Measurements from ENCODE around the gene KCTD5. TPM values are rescaled to one million over a fixed set of nuclear protein-coding genes. Genes with fewer than 3 reads are reported as not detected.
"Not testable (repeated sequence)": the region's sequence is repeated elsewhere in the genome, so short reads cannot be mapped to it uniquely, and the experiment has no call there.

KCTD5 gene
- total RNA-seq (2021; fragmentation: NEBNext Ultra II Directional; extraction: Animal tissue kit (Norgen Biotek cat#: 25700)): 10 to 100 TPM; 27.1 to 30.9 (median 28.8) TPM
- long read RNA-seq, transcript KCTD5-201 (6 exons, 2,482 nt): major isoform, 39 of 52 reads
- long read RNA-seq, partial matches to known transcripts: 12 of 52 reads
- long read RNA-seq, other reads (novel, unspliced or antisense): 1 of 52 reads

- Mint-ChIP-seq H3K4me3 (peak within 1 kb of the TSS; percentile 100), H3K36me3 (ENCODE audit: low read depth) (peaks cover 6% of the 10 kb centered on the region), H3K27ac (peak within 1 kb of the TSS; percentile 97), H3K4me1 (ENCODE audit: low read depth) (peaks cover 6% of the 10 kb centered on the region), H3K9me3 (peaks cover 5% of the 10 kb centered on the region), H3K27me3 (ENCODE audit: insufficient read depth) (no peaks in the 10 kb centered on the region; the same call in 1 of the 2 replicates)
- DNase-seq: peak; percentile 95
- no peak for TF ChIP-seq CTCF (IDR thresholded peaks at IDR 0.05)
Measured at GRCh38 chr16:2682209-2683021, at the start of gene KCTD5. Gene KCTD5 (plus strand): TSS chr16:2682523. CDS start chr16:2682549, 26 bp downstream.

- DNase-seq; H3K9me3 Mint-ChIP-seq; H3K4me1 Mint-ChIP-seq (ENCODE audit: low read depth); H3K27ac Mint-ChIP-seq; H3K4me3 Mint-ChIP-seq; H3K36me3 Mint-ChIP-seq (ENCODE audit: low read depth); H3K27me3 Mint-ChIP-seq (ENCODE audit: insufficient read depth): not testable (repeated sequence)
- peak; percentile 53; the same call in 1 of the 2 replicates for TF ChIP-seq CTCF (IDR thresholded peaks at IDR 0.05)
Measured at GRCh38 chr16:2639071-2639721, 43.1 kb upstream of the KCTD5 start.

GRCh38 chr16:2639722-2640072 lies 42.6 kb upstream of the KCTD5 start:
- H3K9me3 Mint-ChIP-seq; H3K36me3 Mint-ChIP-seq (ENCODE audit: low read depth); H3K27ac Mint-ChIP-seq; H3K4me1 Mint-ChIP-seq (ENCODE audit: low read depth); DNase-seq; H3K27me3 Mint-ChIP-seq (ENCODE audit: insufficient read depth); H3K4me3 Mint-ChIP-seq: not testable (repeated sequence)

- not testable (repeated sequence) for H3K4me3 Mint-ChIP-seq; H3K27ac Mint-ChIP-seq; H3K9me3 Mint-ChIP-seq; H3K36me3 Mint-ChIP-seq (ENCODE audit: low read depth); H3K27me3 Mint-ChIP-seq (ENCODE audit: insufficient read depth); DNase-seq; H3K4me1 Mint-ChIP-seq (ENCODE audit: low read depth)
Measured at GRCh38 chr16:2642561-2642960, 39.8 kb upstream of the KCTD5 start.

GRCh38 chr16:2644754-2645453 lies 37.4 kb upstream of the KCTD5 start:
- DNase-seq; H3K9me3 Mint-ChIP-seq; H3K4me1 Mint-ChIP-seq (ENCODE audit: low read depth); H3K4me3 Mint-ChIP-seq; H3K36me3 Mint-ChIP-seq (ENCODE audit: low read depth); H3K27ac Mint-ChIP-seq; H3K27me3 Mint-ChIP-seq (ENCODE audit: insufficient read depth): not testable (repeated sequence)

- H3K27ac Mint-ChIP-seq; H3K4me1 Mint-ChIP-seq (ENCODE audit: low read depth); H3K9me3 Mint-ChIP-seq; H3K36me3 Mint-ChIP-seq (ENCODE audit: low read depth); DNase-seq; H3K4me3 Mint-ChIP-seq; H3K27me3 Mint-ChIP-seq (ENCODE audit: insufficient read depth): not testable (repeated sequence)
Measured at GRCh38 chr16:2651268-2651871, 31.0 kb upstream of the KCTD5 start.

- not testable (repeated sequence) for H3K27ac Mint-ChIP-seq; H3K4me1 Mint-ChIP-seq (ENCODE audit: low read depth); H3K27me3 Mint-ChIP-seq (ENCODE audit: insufficient read depth); H3K4me3 Mint-ChIP-seq; H3K9me3 Mint-ChIP-seq; H3K36me3 Mint-ChIP-seq (ENCODE audit: low read depth); DNase-seq
Measured at GRCh38 chr16:2653915-2654314, 28.4 kb upstream of the KCTD5 start.

- H3K4me3 Mint-ChIP-seq; H3K36me3 Mint-ChIP-seq (ENCODE audit: low read depth); H3K27me3 Mint-ChIP-seq (ENCODE audit: insufficient read depth); H3K4me1 Mint-ChIP-seq (ENCODE audit: low read depth); H3K27ac Mint-ChIP-seq; H3K9me3 Mint-ChIP-seq; DNase-seq: not testable (repeated sequence)
Measured at GRCh38 chr16:2654949-2655348, 27.4 kb upstream of the KCTD5 start.
